Measurements from ENCODE around the gene RAPGEF4.

GRCh38 chr2:172861656-172862476, 126.2 kb downstream of the RAPGEF4 start:
- TF ChIP-seq CTCF (IDR thresholded peaks at IDR 0.05) (no peak), POLR2A (IDR thresholded peaks at IDR 0.05) (no peak)
